Measurements from ENCODE around the gene CRB3. TPM values are rescaled to one million over a fixed set of nuclear protein-coding genes. Genes with fewer than 3 reads are reported as not detected.

CRB3 gene
- total RNA-seq (2016; rRNA removed; fragmentation: Illumina TruSeq; extraction: Trizol) (21.9 and 25.6 TPM in 2 replicates), polyA plus RNA-seq (2011; rRNA removed) (10.6 and 12.5 TPM in 2 replicates), polyA minus RNA-seq (2011; rRNA and poly(A)+ RNA removed; ENCODE audit: low replicate concordance) (4.1 and 21.4 TPM in 2 replicates), Bru-seq, nascent RNA (percentile 48 among the genes with signal in this experiment), BruChase-seq, experiment 1, labeled RNA remaining after a 6-hour chase (percentile 74 among the genes with signal in this experiment), BruChase-seq, experiment 2, labeled RNA remaining after a 2-hour chase (percentile 67 among the genes with signal in this experiment)
- 34.9 and 45.5 TPM in 2 replicates for total RNA-seq (2016; cell fraction: cytosol; rRNA removed; fragmentation: Illumina TruSeq; extraction: Trizol; ENCODE audit: low read depth)
- 20.4 and 26.4 TPM in 2 replicates for total RNA-seq (2016; cell fraction: insoluble cytoplasmic fraction; rRNA removed; fragmentation: Illumina TruSeq; extraction: Trizol)
- 39.1 and 47.5 TPM in 2 replicates for total RNA-seq (2016; cell fraction: membrane; rRNA removed; fragmentation: Illumina TruSeq; extraction: Trizol)
- 16.4 and 16.8 TPM in 2 replicates for total RNA-seq (2016; cell fraction: nucleus; rRNA removed; fragmentation: Illumina TruSeq; extraction: Trizol)
- polyA plus RNA-seq (2011; cell fraction: cytosol; rRNA removed) = 13.5 and 23.8 TPM in 2 replicates
- polyA plus RNA-seq (2011; cell fraction: nucleus; rRNA removed) = 15.9 and 16.5 TPM in 2 replicates
- polyA plus RNA-seq (2012) = 5.0 and 7.1 TPM in 2 replicates
- 39.3 and 47.3 TPM in 2 replicates for polyA plus RNA-seq (2016; cell fraction: cytosol; fragmentation: Illumina TruSeq; extraction: Trizol; ENCODE audit: low read depth)
- 17.8 and 19.5 TPM in 2 replicates for polyA plus RNA-seq (2016; cell fraction: insoluble cytoplasmic fraction; fragmentation: Illumina TruSeq; extraction: Trizol; ENCODE audit: low read depth)
- polyA plus RNA-seq (2016; cell fraction: membrane; fragmentation: Illumina TruSeq; extraction: Trizol; ENCODE audit: low read depth) = 32.7 and 32.9 TPM in 2 replicates
- polyA plus RNA-seq (2016; cell fraction: nucleus; fragmentation: Illumina TruSeq; extraction: Trizol; ENCODE audit: insufficient read depth, low read depth) = 21.1 and 24.5 TPM in 2 replicates
- 6.7 and 8.7 TPM in 2 replicates for polyA minus RNA-seq (2011; cell fraction: cytosol; rRNA and poly(A)+ RNA removed)
- polyA minus RNA-seq (2011; cell fraction: nucleus; rRNA and poly(A)+ RNA removed) = 3.2 and 4.1 TPM in 2 replicates
- long read RNA-seq, experiment 1, transcript CRB3-204 (4 exons, 1,078 nt) = major isoform, 13 of 31 reads
- long read RNA-seq, experiment 1, transcript CRB3-201 (3 exons, 631 nt) = minor isoform, 11 of 31 reads
- long read RNA-seq, experiment 1, partial matches to known transcripts = 3 of 31 reads
- long read RNA-seq, experiment 1, other reads (novel, unspliced or antisense) = 1 of 31 reads
- long read RNA-seq, experiment 2, transcript CRB3-201 (3 exons, 631 nt) = major isoform, 12 of 26 reads
- long read RNA-seq, experiment 2, transcript CRB3-204 (4 exons, 1,078 nt) = minor isoform, 7 of 26 reads
- long read RNA-seq, experiment 2, partial matches to known transcripts = 3 of 26 reads
- long read RNA-seq, experiment 2, other reads (novel, unspliced or antisense) = 3 of 26 reads

- CTCF ChIA-PET (ENCODE audit: low intra/inter-chr PET ratio, low total read pairs) = no interaction called here
- ATAC-seq (peak; percentile 78), FAIRE-seq (peak; percentile 32), DNase-seq (ENCODE audit: low spot score) (peak; percentile 73)
- Histone ChIP-seq H2AFZ (ENCODE audit: low read length) (no peak within 1 kb of the TSS), H3K4me3 (replicated peaks in 1 of 3; ENCODE audit: insufficient read depth in 1 of 3, low read depth in 2 of 3, low read length in 3 of 3) (peak within 1 kb of the TSS; percentile 81 to 91 (median 89)), H3K27me3 (ENCODE audit: control insufficient read depth in 1 of 2, insufficient read depth in 2 of 2, low read length in 2 of 2) (no peaks in the 10 kb centered on the region), H3K9me3 (ENCODE audit: low read length) (no peaks in the 10 kb centered on the region), H3K79me2 (ENCODE audit: insufficient read depth, low read length) (no peaks in the 10 kb centered on the region), H3K4me2 (ENCODE audit: low read depth, low read length) (peak within 1 kb of the TSS; percentile 87), H4K20me1 (ENCODE audit: insufficient read depth, low read length) (no peaks in the 10 kb centered on the region), H3K27ac (ENCODE audit: extremely low read length, insufficient read depth, low read length) (peak within 1 kb of the TSS; percentile 65), H3K9ac (ENCODE audit: insufficient read depth, low read depth, low read length) (peak within 1 kb of the TSS; percentile 85), H3K4me1 (ENCODE audit: insufficient read depth, low read length) (peaks cover 9% of the 10 kb centered on the region), H3K36me3 (replicated peaks in 1 of 2; ENCODE audit: control insufficient read depth in 1 of 2, insufficient read depth in 2 of 2, low read length in 2 of 2) (no peaks in the 10 kb centered on the region; a peak in 1 of 5 replicates)
- POLR2A ChIA-PET = interaction anchor here (2.3 kb wide), 1 partner anchor 12 kb away, joined by 13 read pairs; no protein-coding TSS in a partner anchor
- in situ Hi-C loops (cut with HindIII; ENCODE audit: extremely low pct_ligation_motif_present, low pct_unique_long_range_greater_than_20kb) = no loop called here
- BruUV-seq (replicated peaks) = TSS peak; percentile 35
- intact Hi-C loops (cut with micrococcal nuclease; ENCODE audit: unreplicated experiment) = no loop called here
- WGBS (ENCODE audit: low lambda C conversion rate) = 11% methylated on average over 18 of the region's 65 CpGs
- TF ChIP-seq NCOA1 (CRISPR knock-in tag; IDR thresholded peaks at IDR 0.05) = 0 out of 2 replicates have a peak, but pooled peaks have one; percentile 55
- peak; percentile 63; the same call in 1 of the 2 replicates for TF ChIP-seq SRY (CRISPR knock-in tag; IDR thresholded peaks at IDR 0.05)
- TF ChIP-seq TBX2 (CRISPR knock-in tag; IDR thresholded peaks at IDR 0.05; ENCODE audit: borderline replicate concordance) = peak; percentile 54; the same call in 1 of the 2 replicates
- no peak for TF ChIP-seq ZNF512 (CRISPR knock-in tag; IDR thresholded peaks at IDR 0.05)
- TF ChIP-seq ZFX (CRISPR knock-in tag; IDR thresholded peaks at IDR 0.05; ENCODE audit: low read depth) = peak; percentile 89
- TF ChIP-seq POGK (CRISPR knock-in tag; conservative IDR thresholded peaks at IDR 0.05) = peak; percentile 20; the same call in 1 of the 2 replicates
- 0 out of 2 replicates have a peak, but pooled peaks have one; percentile 73 for TF ChIP-seq CSRNP1 (CRISPR knock-in tag; IDR thresholded peaks at IDR 0.05)
- no peak for TF ChIP-seq ZNF101 (CRISPR knock-in tag; IDR thresholded peaks at IDR 0.05; ENCODE audit: borderline replicate concordance, low read depth)
- no peak for TF ChIP-seq ZNF841 (CRISPR knock-in tag; IDR thresholded peaks at IDR 0.05; ENCODE audit: borderline replicate concordance)
- TF ChIP-seq NFYC (CRISPR knock-in tag; IDR thresholded peaks at IDR 0.05) = peak; percentile 21; the same call in 1 of the 2 replicates
- TF ChIP-seq SALL2 (CRISPR knock-in tag; IDR thresholded peaks at IDR 0.05) = peak; percentile 60; the same call in 1 of the 2 replicates
These were observed at the start of gene CRB3 for GRCh38 chr19:6464070-6464873. Gene CRB3, plus strand, starts transcription at chr19:6464271. Its CDS starts 431 bp downstream, at chr19:6464702.

Measured in HepG2 (cell line).